ENCODE data around the gene NOC4L. TPM values are rescaled to one million over a fixed set of nuclear protein-coding genes. Genes with fewer than 3 reads are reported as not detected.

Gene NOC4L
- total and polyA plus RNA-seq, 2 experiments from 2014 or later: 42.4 to 54.7 TPM

DNA sequence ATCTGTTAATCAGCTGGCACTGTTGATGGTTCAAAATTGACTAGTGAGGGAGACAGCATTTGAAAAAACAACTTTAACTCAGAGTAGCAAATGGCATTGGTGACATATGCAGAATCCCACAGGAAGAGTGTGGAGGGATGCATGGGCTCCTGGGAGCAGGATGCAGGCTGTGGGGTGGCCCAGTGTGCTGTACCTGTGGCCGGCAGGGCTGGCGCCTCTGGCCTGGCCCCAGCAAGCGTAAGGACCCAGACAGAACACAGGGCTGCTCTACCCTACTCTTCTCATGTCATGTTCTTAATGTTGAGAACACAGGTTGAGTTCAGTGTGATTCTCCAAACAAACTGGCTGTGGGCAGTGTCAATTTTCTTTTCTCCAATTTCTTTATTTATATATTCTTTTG, 33.6 kb upstream of the NOC4L start:
- Histone ChIP-seq H3K27me3 (ENCODE audit: insufficient read depth) (no peaks in the 10 kb centered on the region), H3K79me2 (replicated peaks; ENCODE audit: insufficient read depth) (0 out of 2 replicates have a peak, but pooled peaks cover 3% of the 10 kb centered on the region), H2AFZ (no peak overlapping the region), H3K4me3 (no peak overlapping the region), H3F3A (replicated peaks; ENCODE audit: low read depth) (no peaks in the 10 kb centered on the region; the same call in 1 of the 2 replicates), H3K9me2 (ENCODE audit: insufficient read depth) (no peaks in the 10 kb centered on the region), H3K4me2 (no peak overlapping the region), H3K27ac (ENCODE audit: low read depth) (no peak overlapping the region), H4K20me1 (replicated peaks; ENCODE audit: insufficient read depth) (no peaks in the 10 kb centered on the region), H3K36me3 (ENCODE audit: insufficient read depth) (peaks cover 12% of the 10 kb centered on the region; the same call in 1 of the 2 replicates), H3K4me1 (ENCODE audit: insufficient read depth) (no peaks in the 10 kb centered on the region)
- DNase-seq (ENCODE audit: low spot score) (no peak), ATAC-seq (no peak)
- H3K4me3 Mint-ChIP-seq: no peak overlapping the region
- TF ChIP-seq, protein P1, sequence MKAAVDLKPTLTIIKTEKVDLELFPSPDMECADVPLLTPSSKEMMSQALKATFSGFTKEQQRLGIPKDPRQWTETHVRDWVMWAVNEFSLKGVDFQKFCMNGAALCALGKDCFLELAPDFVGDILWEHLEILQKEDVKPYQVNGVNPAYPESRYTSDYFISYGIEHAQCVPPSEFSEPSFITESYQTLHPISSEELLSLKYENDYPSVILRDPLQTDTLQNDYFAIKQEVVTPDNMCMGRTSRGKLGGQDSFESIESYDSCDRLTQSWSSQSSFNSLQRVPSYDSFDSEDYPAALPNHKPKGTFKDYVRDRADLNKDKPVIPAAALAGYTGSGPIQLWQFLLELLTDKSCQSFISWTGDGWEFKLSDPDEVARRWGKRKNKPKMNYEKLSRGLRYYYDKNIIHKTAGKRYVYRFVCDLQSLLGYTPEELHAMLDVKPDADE (IDR thresholded peaks at IDR 0.05): no peak
- TF ChIP-seq, protein P2, sequence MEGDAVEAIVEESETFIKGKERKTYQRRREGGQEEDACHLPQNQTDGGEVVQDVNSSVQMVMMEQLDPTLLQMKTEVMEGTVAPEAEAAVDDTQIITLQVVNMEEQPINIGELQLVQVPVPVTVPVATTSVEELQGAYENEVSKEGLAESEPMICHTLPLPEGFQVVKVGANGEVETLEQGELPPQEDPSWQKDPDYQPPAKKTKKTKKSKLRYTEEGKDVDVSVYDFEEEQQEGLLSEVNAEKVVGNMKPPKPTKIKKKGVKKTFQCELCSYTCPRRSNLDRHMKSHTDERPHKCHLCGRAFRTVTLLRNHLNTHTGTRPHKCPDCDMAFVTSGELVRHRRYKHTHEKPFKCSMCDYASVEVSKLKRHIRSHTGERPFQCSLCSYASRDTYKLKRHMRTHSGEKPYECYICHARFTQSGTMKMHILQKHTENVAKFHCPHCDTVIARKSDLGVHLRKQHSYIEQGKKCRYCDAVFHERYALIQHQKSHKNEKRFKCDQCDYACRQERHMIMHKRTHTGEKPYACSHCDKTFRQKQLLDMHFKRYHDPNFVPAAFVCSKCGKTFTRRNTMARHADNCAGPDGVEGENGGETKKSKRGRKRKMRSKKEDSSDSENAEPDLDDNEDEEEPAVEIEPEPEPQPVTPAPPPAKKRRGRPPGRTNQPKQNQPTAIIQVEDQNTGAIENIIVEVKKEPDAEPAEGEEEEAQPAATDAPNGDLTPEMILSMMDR (conservative IDR thresholded peaks at IDR 0.05; ENCODE audit: low read depth in 2 of 2): no peak
- TF ChIP-seq NANOG (IDR thresholded peaks at IDR 0.05; ENCODE audit: borderline replicate concordance) (no peak), ZNF462 (CRISPR knock-in tag; IDR thresholded peaks at IDR 0.05) (no peak)
- H3K36me3 Mint-ChIP-seq (ENCODE audit: low read depth): peaks cover 34% of the 10 kb centered on the region
- H3K9me3 Mint-ChIP-seq: no peaks in the 10 kb centered on the region
- peaks cover 13% of the 10 kb centered on the region for H3K4me1 Mint-ChIP-seq
- H3K27me3 Mint-ChIP-seq (ENCODE audit: insufficient read depth, low read depth, poor library complexity): peaks cover 9% of the 10 kb centered on the region
- H3K27ac Mint-ChIP-seq: no peak overlapping the region

Measured in GM23338 (cell line).